EH (cell line): ENCODE measurements around the gene MYO18A.
"Not testable (repeated sequence)": the region's sequence is repeated elsewhere in the genome, so short reads cannot be mapped to it uniquely, and the experiment has no call there.

Experiments
- DNase-seq: peaks from one replicate; pipeline ENCODE4 v3.0.0-alpha.2; 2015; ENCODE audit warnings: low read depth

Gene MYO18A

DNA sequence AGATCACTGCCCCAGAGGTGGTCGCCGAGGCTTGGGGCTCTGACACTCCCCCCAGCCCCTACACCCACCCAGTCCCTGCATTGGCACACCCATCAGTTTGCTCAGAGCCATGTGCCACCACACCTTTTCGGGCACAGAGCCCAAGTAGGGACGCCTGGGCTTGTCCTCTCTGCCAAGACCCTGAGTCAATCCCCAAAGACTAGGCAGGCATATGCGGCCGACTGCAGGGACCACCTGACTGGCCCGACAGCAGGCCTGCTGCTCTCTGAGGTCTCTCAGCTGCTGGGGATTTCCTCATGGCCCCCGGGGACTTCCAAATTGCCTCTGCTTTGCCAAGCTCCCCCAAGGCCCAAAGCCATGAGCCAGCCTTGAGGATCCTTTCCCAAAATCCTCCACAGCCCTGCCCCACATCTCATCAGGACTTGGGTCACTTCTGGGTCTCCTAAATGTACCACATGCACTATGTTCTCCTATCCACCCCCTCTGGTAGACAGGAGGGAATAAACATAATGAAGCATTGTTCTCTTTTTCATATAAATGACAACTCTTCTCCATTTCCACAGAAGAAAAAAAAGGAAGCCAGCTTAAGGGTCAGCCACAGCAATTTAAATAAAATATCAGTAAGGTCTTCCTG is 30.6 kb downstream of the MYO18A start:
- no peak for DNase-seq

GRCh38 chr17:29148790-29149430 is 31.3 kb downstream of the MYO18A start:
- peak; percentile 93 for DNase-seq

GRCh38 chr17:29148257-29148789 is 31.9 kb downstream of the MYO18A start:
- DNase-seq = no peak

DNA sequence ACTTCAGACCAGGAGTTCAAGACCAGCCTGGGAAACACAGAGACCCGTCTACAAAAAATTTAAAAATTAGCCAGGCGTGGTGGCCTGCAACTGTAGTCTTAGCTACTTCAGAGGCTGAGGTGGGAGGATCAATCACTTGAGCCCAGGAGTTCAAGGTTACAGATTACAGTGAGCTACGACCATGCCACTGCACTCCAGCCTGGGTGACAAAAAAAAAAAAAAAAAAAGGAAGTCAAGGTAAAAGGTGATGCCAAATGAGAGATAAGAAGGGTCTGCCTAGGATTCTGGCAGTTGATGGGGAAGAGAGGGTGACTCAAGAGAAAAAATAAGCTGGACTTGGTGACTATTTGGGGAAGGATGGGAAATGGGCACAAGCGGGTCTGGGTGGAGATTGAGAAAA is 32.5 kb downstream of the MYO18A start:
- no peak for DNase-seq

DNA sequence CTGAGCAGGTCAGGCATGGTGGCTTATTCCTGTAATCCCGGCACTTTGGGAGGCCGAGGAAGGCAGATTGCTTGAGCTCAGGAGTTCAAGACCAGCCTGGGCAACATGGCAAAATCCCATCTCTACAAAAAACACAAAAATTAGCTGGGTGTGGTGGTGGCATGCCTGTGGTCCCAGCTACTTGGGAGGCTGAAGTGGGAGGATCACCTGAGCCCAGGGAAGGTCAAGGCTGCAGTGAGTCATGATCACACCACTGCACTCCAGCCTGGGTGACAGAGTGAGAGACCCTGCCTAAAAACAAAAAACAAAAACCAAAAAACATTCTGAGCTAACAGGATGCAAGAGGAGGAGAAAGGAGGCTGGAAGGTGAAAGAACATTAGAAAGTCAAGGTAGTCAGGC is 33.0 kb downstream of the MYO18A start:
- DNase-seq = not testable (repeated sequence)

GRCh38 chr17:29146369-29146972 is 33.7 kb downstream of the MYO18A start:
- DNase-seq = no peak

- peak; percentile 81 for DNase-seq
Observed at GRCh38 chr17:29145289-29146073, 34.7 kb downstream of the MYO18A start.

DNA sequence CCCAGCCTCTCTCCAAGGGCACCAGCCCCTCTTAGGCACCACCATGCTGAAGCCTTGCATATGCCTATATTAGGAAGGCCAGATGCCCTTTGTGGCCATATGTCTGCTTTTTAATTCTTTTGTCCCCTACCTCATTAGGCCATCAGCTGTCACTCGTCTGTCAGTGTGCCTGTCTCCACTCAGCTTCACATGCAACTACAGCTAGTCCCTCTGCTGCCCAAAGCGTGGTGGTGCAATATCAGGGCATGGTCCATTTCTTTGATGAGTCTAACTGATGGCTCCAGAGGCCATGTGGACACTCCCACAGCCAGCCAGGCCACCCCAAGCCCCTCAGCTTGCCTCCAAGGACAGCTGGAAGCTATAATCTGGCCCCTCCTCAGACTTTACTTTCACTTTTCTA is 36.3 kb downstream of the MYO18A start:
- DNase-seq = peak; percentile 50

DNA sequence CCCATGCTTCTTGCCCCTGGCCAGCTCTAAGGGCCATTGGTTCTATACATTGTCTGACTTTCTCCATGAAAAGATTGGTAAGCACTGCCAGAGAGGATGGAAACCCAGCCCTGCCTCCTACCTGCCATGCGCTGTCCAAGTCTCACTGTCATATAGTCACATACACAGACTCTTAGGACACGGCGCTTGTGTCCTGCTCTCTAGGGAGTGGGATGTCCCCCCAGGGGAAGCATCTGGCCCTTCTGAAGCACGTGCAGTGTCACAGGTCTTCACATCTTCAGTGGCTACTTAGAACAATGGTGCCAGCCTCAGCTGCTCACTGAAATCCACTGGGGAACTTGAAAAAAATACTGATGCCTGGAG is 38.7 kb downstream of the MYO18A start:
- DNase-seq = no peak

- DNase-seq = no peak
Observed at GRCh38 chr17:29140631-29141513, 39.3 kb downstream of the MYO18A start.

GRCh38 chr17:29140051-29140621 is 40.1 kb downstream of the MYO18A start:
- peak; percentile 81 for DNase-seq

DNA sequence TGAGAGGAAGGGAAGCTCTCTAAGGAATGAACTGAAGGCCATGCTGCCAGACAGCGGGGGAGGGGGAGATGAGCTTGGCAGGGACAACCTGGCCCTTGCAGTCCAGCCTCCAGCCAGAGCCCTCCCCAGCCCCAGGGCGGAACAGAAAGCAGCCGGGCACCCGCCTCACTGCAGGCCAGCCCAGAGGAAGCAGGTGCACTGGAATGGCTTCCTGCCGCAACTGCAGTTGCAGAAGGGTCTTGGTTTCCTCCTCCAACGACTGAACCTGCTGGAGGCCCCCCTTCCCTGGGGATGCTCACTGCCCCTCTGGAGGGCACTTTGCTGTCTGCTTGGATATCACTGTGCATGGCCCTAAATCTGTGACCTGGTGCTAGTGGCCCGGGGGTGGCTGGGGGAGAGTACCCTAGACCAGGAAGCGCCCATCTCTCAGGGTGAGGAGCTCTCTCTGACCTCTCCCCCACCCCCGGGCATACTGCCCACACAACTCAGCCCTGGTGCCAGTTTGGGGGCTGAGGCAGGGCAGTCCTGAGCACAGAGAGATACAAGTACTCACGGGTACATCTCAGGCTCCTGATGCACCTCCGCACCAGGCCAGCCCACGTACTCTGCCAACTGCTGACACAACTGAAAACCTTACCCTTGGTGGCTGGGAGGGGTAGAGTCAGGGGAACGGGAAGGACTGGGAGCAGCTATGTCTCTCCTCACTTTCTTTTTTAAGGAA is 41.1 kb downstream of the MYO18A start:
- no peak for DNase-seq

DNA sequence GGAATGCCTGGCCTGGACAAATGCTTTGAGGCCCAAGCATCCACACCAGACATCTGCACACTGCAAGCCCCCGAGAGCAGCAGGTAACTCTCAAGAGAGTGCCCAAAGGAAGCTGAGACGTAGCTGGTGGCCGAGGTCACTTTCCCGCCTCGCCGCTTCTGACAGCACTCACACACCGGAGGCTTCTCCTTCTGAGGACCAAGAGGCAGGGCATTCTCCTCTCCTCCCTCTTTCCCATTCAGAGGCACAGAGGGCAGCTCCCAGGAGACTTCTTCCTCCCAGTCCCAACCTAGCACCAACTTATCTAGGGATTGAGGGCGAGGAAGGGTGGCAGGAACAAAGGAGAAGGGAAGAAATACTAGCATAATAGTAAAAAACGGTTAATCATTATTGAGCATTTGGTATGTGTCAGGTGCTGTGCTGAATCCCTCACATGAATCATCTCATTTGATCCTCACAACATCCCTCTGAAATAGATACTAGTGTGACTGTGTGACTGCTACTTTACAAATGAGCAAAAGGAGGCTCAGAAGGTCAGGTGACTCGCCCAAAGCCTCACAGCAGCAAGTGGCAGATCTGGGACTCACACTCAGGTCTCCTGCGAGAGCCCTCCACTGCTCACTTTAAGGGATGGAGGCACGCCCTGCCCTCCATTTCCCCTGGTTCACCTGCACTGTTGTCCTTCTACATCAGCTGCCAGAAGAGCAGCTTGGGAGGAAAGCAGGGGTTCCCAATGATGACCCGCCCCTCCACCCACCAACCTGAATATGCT is 41.8 kb downstream of the MYO18A start:
- DNase-seq = peak; percentile 47

DNA sequence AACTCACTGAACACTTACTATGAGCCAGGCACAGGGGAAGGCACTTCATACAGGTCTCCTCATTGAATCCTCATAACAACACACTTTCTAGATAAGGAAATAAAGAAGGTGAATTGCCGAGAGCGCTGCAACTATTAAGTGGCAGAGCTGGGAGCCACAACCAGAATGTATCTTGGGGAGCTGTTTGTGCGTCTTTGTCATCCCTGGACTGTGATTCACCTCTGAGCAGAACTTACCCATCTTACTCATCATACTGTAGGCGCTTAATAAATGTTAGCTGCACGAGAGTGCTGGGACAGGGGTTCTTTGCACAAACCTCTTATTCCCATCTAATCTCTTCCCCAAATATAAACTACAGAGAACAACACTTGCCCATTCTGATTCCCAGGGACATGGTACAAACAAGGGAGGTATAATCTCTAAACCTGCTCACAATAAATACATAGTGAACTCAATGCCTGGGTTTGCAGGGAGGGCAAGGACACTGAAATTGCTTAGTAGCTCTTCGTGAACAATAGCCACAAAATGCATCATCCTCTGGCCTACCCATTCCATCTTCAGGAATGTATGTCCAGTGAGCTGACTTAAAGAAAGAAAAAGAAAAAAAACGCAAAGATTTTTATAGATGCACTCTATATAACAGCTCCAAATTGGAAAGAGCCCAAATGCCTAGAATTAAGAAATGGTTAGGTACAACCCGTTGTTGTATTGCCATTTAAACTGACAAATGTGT is 43.0 kb downstream of the MYO18A start:
- peak; percentile 63 for DNase-seq

DNA sequence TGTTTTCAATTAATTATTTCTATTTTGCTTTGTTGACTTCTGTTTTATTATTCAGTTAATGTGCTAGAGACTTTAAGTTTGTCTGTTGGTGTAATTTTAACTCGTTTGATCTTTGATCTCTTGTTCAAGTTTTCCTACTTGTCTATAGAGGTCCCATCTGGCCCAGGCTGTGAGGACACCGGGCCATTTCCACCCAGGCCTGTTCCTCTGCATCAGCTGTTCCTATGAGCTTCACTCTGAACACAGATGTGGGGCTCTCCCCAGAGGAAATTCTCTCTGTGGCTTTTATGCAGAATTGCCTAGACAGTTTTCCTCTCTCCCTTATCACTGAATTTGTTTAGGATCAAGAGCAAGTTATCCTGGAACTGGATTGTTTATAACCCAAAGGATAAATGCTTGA is 44.7 kb downstream of the MYO18A start:
- DNase-seq = no peak

GRCh38 chr17:29133121-29133713 is 47.0 kb downstream of the MYO18A start:
- peak; percentile 89 for DNase-seq

DNA sequence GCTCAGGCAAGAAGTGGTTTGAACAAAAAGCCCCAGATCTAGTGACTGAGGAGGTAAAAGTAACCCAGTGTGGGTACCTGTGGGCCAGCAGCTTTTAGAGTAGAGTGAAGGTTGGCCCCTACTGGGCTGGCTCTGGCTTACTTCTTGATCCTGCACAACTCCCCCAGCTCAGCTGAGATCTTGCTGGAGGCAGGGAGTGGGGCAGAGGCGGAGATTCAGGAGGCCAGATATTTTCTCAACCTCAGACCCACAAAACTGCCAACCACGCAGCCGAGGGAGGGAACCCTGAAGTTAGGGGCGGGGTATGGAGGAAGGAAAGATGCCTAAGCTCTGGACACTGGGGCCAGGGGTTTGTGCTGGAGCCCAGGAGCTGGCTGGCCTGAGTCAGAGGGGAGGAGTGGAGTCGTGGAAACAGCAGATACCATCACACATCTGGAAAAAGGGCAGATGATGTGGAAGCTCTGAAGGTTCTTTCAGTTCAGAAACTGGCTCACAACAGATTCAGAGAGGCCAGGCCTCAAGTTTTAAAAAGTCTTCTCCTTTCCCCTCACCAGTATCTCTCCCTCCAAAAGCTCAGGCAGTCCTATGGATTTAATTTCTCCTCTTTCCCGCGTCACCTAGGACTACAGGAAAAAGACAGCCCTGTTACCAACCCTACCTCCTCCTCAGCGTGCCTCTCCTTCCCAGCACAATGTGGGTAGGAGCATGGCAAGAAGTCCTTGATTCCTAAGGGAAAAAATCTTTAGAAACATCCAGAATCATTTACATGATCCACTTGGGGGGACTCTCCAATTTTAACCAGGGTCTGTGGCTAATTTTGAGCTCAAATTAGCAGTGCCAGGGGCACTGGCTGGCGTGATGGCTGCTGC is 48.1 kb downstream of the MYO18A start:
- peak; percentile 95 for DNase-seq

- DNase-seq = no peak
Observed at GRCh38 chr17:29129731-29130130, 50.5 kb downstream of the MYO18A start.
